HG02840 (cell line): ENCODE results near the gene SLC7A9.
"Not testable (repeated sequence)": the region's sequence is repeated elsewhere in the genome, so short reads cannot be mapped to it uniquely, and the experiment has no call there.

Experiments used
- ATAC-seq: cut with Tn5 transposase; IDR thresholded peaks from one replicate; pipeline ENCODE4 v1.9.1; 2021; ENCODE audit warnings: mild to moderate bottlenecking, moderate library complexity, moderate number of reproducible peaks; ENCODE audit not compliant: unreplicated experiment, low FRiP score

The SLC7A9 gene

GRCh38 chr19:32886241-32886640 is 16.7 kb upstream of the SLC7A9 start:
- ATAC-seq = no peak

DNA sequence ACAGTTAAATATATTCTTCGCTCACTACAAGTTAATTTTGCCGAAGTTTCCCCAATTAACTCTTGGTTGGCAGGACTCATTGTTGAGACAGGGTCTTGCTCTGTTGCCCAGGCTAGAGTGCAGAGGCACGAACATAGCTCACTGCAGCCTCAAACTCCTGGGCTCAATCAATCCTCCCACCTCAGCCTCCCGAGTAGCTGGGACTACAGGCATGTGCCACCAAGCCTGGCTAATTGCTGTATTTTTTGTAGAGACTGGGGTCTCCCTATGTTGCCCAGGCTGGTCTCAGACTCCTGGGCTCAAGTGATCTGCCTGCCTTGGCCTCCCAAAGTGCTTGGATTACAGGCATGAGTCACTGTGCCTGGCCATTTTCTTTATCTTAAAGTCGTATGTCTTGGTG is 15.7 kb upstream of the SLC7A9 start:
- ATAC-seq = not testable (repeated sequence)

DNA sequence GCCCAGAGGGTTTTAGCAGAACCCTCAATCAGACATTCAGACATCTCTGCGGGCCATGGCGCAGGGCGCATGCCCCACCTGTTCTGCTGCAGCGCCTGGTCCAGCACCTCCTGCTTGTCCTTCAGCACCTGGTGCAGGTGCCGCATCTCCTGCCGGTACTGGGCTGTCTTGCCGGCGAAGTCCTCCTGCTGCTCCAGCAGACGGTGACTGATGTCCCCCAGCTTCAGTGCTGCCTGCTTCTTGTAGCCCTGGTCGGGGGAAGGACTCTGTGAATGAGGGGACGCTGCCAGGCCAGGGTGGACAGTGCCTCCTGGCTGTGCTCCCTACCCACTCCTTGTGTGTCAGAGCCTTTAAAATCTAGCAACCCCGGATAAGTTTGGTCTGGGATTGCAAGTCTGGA is 12.2 kb upstream of the SLC7A9 start:
- no peak for ATAC-seq

- no peak for ATAC-seq
These were observed 11.1 kb upstream of the SLC7A9 start for GRCh38 chr19:32880622-32881021.

DNA sequence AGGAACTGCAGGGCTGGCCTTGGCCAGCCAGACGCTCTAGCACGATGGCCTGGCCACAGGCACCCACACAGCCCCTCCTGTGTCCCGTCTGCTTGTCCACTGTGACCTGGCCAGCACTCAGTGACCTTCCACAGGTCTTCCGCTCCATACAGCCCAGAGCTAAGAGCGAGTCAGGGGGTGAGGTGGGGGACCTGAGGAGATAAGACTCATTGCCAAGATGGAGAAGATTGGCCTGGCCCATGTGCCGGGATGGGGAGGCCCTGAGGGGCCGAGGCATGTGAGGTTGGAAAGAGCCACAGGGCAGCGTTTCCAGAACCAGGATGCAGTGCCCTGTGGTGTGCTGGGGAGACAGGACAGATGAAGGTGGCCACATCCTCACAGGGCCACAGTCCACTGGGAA is 10.2 kb upstream of the SLC7A9 start:
- no peak for ATAC-seq

DNA sequence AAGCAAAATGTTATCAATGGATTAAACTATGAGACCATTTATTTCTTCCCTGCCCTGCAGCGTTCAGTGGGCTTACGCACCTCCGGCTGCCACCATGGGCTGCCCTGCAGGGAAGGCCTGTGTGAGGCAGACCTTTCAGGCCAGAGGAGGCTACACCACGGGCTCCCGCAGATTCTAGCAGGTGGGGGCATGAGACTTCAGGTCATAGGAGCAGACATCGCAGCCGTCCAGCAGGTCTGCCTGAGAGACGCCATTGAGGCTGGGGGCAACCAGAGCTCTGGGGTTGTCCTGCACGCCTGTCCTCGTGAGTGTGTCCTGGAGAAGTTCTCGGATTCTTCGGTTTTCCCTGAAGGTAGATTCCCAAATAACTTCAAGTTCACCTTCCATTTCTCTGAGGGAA is 9.4 kb upstream of the SLC7A9 start:
- no peak for ATAC-seq

DNA sequence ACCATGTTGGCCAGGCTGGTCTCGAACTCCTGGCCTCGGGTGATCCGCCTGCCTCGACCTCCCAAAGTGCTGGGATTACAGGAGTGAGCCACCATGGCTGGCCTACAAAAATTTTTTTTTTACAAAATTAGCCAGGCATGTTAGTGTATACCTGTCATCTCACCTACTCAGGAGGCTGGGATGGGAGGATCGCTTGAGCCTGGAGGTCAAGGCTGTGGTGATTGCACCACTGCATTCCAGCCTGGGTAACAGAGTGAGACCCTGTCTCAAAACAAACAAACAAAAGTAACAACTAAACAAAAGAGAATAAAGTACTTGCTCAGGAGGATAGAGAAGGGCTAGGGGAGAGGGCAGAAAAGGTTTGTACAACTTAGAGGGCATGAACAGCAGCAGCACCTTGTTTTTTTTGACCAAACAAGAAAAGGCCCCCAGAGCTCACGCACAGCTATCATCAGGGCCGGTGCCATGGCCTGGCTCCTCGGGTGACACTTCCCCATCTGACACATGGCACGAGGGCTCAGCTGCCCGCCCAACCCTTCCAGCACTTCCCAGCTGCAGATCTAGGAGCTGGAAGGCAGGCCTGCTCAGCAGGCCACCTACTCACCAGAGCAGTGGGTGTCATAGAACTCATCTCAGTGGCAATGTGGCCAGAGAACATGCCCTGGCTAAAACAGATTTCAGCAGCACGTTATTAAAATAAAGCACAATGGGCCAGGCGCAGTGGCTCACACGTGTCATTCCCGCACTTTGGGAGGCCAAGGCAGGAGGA is 8.6 kb upstream of the SLC7A9 start:
- ATAC-seq = no peak

DNA sequence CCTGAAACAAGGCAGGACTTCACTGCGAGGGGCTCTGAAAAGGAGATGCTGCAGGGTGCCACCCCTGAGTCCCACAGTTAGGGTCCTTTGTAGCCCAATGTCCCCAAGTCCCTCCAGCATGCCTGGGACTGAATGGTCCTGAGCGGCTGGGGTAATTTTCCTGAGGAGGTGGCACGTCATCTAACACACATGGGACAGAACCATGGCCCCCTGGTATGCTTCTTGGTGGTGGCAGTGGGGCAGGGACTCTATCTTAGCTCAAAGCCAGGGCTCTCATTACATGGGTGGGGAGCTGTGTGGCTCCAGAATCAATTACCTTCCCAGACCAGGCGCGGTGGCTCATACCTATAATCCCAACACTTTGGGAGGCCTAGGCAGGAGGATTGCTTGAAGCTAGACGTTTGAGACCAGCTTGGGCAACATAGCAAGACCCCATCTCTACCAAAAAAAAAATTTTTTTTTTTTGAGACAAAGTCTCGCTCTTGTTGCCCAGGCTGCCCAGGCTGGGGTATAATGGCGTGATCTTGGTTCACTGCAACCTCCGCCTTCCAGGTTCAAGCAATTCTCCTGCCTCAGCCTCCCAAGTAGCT is 7.9 kb upstream of the SLC7A9 start:
- no peak for ATAC-seq

DNA sequence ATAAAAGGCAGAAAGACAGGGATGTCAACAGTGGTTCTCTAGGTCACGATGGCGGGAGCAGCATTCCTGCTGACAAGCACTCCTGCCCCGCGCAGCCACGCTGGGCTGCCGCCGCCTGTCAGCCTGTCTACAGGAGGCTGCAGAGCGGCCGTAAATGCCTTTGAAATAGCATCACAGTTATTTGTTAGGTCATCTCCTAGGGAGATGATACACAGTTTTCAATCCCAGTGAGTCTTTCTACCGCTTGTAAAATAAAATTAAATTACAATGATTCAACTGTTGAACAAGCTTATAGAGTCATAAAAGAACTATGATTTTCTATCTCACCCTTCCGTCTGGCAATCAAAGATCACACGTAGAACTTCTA is 7.3 kb upstream of the SLC7A9 start:
- no peak for ATAC-seq

GRCh38 chr19:32876236-32876918 is 6.8 kb upstream of the SLC7A9 start:
- ATAC-seq = no peak

DNA sequence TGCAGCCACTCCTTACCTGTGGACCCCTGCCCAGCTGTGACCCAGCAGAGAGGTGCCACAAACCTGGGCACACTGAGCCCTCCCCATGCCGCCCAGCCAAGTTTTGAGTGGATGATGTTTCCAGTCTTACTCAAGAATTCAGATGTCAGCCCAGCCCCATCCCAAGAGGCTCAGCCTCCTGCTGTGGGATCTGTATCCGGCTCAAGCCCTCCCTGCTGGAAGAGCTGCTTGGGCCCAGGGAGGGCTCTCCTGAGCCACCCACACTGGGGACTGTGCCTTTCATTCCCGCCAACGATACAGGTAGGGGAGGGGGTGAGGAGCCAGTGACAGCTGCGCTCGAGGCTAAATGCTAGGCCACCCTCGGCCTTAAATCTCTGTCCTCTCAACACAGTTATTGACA is 5.9 kb upstream of the SLC7A9 start:
- no peak for ATAC-seq

GRCh38 chr19:32874605-32875004 is 5.0 kb upstream of the SLC7A9 start:
- ATAC-seq = no peak

DNA sequence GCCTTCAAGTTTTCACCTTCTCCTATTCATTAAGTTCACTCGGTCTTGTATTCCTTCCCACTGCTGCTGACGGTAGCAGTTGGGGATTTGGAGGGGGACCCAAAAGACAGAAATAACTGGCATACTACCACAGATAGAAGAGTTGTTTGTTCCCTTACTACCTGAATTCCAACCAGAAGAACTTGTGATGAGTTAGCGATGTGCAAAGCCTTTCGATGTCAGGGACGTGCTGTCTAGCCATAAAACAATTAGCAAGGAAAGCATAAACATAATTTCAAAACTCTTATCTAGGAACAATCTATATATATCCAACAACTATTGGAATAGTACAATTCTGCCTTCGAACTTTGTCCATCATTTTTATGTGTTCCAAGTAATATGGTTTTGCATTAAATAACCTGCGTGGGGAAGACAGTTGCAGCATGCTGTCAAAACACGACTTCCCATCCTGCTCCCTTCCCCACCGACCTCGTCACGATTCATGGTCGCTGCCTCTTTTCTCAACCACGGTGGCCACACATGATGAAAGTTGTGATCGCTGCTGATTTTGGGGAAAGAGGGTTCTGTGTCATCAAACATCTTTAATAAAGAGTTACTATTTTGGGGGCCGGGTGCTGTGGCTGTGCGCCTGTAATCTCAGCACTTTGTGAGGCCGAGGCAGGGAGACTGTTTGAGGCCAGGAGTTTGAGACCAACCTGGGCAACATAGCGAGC is 3.8 kb upstream of the SLC7A9 start:
- ATAC-seq = no peak

- ATAC-seq = no peak
These were observed 2.8 kb upstream of the SLC7A9 start for GRCh38 chr19:32872391-32872790.

DNA sequence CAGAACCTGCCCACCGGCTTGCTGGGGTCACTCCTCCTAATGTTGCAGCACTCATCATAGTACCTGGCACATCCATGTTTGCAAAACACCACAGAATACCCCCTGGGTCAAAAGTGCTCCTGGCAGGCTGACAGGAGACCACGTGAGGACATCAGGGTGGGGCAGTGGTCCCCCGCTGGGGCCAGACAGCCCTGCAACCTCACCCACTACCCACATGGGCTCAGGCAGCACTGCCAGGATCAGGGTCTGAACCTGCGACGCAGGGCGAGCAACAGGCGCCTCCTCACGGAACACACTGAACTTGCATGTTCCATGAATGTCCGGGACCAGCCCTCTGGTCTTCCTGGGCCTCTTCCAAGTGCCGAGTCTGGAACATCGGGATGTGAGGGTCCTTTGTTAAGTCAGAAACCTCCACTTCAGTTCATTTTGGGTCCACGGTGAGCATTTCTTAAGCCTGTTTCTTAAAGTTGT is 1.4 kb upstream of the SLC7A9 start:
- no peak for ATAC-seq

GRCh38 chr19:32869966-32870573 is 503 bp upstream of the SLC7A9 start:
- ATAC-seq = no peak

DNA sequence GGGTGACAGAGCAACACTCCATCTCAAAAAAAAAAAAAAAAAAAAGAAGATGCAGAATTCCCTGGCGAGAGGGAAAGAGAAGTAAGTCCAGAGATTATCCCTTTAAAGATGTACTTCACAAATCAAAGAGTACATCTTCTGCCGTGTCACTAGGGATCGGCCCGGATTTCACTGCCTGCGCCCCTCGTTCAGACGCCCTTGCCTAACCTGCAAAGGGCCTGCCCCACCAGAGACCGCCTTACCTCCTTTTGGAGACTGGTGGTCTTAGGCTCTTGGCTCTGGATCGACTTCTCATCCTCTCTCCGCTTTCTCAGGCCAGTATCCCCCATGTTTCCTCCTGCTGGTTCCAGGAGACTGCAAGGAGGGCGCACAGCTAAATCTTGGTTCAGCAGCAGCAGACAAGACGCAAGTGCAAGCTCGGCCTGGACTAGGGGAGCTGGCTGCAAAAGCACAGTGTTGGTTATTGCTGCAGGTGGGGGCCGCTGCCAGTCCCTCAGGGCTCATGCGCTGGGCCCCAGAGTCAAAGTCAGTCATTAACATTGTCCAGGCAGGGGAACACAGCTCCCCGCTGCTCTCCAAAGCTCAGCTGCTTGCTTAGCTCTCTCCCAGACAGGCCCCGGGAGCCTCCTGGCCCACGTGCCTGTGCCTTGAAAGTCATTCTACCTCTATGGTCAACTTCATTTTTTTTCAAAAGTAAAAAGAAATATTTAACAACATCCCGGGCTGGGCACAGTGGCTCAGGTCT is 1.2 kb downstream of the SLC7A9 start:
- ATAC-seq = no peak

DNA sequence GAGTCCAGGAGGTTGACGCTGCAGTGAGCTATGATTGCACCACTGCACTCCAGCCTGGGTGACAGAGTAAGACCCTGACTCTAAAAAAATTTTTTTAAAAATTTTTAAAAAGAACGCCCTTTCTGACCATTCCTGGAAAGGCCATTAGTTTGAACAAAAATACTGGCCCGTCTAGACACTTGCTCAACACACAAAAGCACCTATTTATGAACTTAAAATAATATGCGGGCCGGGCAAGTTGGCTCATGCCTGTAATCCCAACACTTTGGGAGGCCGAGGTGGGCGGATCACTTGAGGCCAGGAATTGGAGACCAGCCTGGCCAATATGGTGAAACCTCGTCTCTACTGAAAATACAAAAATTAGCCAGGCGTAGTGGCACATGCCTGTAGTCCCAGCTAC is 2.1 kb downstream of the SLC7A9 start:
- ATAC-seq = not testable (repeated sequence)

GRCh38 chr19:32866564-32867265 is 2.9 kb downstream of the SLC7A9 start:
- no peak for ATAC-seq
